Amniotic epithelial cell (primary cell): ENCODE data around the gene CCDC28A.
"Not testable (repeated sequence)": the region's sequence is repeated elsewhere in the genome, so short reads cannot be mapped to it uniquely, and the experiment has no call there.

Experiments used
- DNase-seq: peaks from one replicate; pipeline ENCODE4 v3.0.0-alpha.2; 2010; ENCODE audit warnings: low read depth

Gene CCDC28A

DNA sequence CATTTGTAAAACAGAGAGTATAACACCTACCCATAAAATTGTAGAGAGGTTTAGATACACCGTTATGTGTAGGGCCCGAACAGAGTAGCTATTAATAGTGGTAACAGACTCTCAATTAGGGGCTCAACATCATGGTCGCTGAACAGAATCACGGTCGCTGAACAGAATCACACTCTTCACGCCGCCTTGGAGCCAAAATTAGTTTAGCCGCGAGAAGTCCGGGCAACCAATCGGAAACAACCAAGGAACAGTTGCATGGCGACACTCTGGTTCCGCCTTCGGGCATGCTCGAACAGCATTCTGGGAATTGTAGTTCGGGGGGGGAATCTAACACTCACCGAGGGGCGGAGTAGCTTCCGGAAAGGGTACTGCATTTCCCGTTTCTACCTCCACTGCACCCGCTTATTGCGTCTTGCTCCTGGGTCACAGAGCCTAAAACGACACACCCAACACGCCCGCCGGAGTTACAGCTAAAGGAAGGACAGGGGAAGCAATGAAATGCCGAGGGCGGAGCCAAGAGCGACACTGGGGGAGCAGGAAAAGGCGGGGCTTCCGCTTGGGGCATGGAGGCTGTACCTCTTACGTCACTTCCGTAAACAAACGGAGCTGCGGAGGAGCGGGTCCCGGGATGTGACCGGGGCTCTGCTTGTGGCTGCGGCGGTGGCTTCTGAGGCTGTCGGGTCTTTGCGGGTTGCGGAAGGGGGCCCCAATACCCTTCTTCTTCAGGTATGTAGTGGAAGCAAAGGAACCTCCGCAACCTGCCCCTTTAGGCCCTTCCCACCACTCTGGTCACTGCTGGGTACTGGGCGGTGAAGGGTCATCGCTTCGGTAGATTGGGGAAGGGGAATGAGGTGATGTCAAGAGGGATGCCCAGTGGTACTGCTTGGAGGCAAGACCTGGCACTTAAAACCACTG, at the start of gene CCDC28A:
TSS of gene CCDC28A (plus strand) at position 593 of the 915 bp plus-strand sequence. CDS start 2,352 bp downstream, outside the sequence.
- peak; percentile 91 for DNase-seq

DNA sequence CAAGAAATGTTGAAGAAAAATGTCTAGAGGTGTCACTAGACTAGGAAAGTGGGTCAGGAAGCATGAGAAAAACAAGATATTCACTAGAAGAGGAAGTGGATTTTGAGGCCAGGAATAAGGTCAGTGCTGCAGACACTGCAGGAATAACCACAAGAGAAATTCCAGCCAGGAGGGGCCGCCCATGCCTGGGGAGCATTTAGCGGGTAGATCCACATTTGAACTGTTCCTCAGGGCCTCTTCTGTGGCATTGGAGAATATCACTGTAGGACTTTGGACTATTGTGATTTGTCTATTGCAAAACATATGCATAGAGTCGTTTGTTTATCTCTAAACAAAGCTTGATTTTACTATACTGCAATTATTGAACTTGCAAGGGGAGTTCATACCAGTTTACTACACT, 49.6 kb upstream of the CCDC28A start:
- DNase-seq, result peak; percentile 90

DNA sequence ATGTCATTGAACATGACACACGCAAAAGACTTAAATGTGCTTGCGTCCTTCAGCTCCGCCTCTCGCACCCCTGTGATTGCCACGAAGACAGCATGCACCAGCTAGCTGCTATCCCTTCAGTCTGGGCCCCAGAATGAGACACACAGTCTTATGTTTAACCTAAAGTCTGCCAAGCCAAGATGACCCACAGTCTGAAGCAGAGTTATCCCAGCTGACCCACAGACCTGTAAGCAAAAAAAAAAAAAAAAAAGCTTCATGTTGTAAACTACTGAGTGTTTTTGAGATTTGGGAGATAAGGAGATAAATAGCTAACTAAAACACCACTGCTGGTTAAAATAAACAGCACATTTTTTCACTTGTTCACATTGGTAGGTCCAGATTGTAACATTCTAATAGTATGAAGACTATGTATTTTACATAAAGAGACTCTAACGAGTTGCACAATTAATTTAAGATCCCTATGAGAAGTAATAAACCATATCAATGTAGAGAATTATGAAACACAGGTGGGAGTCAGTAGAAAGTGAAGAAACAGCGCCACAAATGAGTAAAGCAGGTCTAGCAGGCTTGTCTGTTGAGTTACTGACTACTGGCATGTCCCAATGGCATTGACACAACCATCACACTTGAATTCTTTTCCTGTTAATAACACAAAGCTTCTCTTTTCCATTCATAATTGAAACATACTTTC, 47.4 kb upstream of the CCDC28A start:
- peak; percentile 91 for DNase-seq

DNA sequence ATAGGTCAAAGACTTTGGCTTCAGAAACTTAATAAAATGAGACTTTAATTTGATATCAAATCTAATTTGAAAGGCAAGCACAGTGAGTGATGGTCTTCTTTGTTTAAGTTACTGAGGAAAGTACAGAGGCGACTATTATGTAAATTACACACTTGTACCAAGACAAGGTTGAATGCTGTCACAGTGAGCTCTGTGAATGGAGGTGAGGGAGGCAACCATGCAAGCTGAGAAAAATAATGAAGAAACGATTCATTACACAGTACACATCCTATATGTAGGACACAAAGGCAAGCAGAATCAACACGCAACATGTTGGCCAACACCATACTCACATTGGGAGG, 46.8 kb upstream of the CCDC28A start:
- DNase-seq, result no peak

DNA sequence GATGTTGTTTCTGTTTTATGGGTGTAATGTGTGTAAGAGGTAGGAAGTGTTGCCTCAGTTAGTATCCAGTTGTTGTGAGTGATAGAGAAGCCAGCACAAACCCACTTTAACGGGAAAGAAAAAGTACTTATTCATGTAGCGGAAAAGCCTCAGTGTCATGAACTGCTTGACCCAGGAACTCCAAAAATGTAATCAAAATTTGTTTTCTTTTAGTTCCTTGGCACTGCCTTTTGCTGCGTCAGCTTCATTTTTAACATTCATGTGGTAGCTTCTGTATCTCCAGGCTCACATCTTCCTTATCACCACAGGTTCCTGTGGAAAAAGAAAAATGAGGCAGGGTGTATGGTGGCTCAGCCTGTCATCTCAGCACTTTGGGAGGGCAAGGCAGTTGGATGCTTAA, 46.4 kb upstream of the CCDC28A start:
- DNase-seq, result peak; percentile 94

DNA sequence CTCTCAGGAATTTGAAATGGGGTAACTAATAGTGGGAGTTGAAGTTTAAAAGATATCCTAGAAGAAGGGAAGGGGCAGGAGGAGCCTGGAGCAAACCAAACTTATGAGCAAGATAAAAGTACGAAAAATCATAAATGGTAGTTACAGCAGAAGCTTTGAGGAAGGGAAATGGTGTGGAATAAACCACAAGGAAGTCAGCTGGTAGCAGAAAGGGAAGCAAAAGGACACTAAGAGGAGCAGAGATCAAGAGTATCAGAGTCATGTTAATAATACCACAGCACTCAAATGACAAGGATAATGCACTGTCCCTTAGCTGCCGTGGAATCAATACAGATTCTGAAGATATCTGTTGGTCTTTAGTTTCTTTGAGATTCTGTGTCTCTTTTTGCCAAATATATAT, 44.9 kb upstream of the CCDC28A start:
- no peak for DNase-seq

DNA sequence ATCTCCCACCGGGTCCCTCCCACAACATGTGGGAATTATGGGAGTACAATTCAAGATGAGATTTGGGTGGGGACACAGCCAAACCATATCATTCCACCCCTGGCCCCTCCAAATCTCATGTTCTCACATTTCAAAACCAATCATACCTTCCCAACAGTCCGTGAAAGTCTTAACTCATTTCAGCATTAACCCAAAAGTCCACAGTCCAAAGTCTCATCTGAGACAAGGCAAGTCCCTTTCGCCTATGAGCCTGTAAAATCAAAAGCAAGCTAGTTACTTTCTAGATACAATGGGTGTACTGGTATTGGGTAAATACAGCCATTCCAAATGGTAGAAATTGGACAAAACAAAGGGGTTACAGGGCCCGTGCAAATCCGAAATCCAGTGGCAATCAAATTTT, 43.5 kb upstream of the CCDC28A start:
- DNase-seq, result not testable (repeated sequence)

DNA sequence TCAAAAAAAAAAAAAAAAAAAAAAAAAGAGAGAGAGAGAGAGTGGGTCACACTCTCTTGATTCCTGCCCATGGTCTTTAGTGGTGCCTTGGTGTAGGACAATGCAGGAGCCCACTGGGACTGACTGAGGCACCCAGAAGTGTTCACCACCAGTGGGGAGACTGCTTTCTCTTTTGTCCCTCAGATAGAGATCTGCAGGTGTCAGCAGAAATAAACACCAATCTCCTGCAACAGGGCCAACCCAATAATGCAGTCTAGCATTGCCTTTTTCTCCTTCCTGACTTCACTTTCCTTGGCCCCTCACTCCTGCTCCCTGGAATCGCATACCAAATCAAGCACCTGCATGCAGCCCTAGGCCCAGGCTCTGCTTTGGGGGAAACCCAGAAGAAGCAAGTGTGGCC, 39.0 kb upstream of the CCDC28A start:
- DNase-seq, result no peak

DNA sequence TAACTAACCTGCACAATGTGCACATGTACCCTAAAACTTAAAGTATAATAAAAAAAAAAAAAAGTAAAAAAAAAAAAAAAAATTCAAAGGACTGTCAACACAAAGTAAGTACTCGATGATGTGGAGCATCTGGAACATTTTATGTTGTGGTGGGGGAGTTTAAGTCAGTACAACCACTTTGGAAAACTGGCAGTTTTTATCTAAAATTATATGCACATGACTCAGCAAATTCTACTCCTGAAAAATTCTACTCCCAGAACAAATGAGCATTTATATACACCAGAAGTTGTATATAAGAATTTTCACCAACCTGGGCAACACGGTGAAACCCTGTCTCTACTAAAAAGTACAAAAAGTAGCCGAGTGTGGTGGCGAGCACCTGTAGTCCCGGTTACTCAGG, 36.9 kb upstream of the CCDC28A start:
- peak; percentile 52 for DNase-seq

DNA sequence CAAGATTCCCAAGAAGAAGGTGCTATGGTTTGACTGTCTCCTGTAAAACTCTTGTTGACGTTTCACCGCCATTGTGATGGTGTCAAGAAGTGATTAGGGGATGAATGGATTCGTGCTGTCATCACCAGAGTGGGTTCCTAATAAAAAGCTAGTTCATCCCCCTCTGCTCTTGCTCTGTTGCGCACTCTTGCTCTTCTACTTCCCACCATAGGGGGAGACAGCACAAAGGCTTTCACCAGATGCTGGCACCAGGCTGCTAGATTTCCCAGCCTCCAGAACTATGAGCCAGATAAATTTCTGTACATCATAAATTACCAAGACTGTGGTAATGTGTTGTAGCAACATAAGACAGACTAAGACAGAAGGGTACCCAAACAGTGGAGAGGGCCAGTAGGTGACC, 21.6 kb upstream of the CCDC28A start:
- no peak for DNase-seq

DNA sequence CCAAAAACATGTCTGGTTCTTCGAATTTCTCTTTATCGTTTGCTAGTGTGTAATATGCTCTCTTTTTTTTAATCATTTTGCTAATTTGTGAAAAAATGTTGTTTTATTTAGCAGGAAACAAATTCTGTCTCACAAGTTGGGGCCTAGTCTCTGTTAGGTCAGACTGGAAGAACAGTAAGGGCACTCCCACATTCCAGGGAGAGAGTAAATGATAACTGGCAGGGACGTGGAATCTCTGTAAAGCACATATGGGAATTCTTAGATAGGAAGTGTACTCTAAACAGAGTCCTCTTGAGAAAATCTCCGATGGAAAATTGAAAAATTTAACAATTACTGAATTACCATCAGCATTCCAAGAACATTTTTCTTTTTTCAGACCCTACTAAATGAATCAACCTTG, 16.4 kb upstream of the CCDC28A start:
- peak; percentile 84 for DNase-seq

DNA sequence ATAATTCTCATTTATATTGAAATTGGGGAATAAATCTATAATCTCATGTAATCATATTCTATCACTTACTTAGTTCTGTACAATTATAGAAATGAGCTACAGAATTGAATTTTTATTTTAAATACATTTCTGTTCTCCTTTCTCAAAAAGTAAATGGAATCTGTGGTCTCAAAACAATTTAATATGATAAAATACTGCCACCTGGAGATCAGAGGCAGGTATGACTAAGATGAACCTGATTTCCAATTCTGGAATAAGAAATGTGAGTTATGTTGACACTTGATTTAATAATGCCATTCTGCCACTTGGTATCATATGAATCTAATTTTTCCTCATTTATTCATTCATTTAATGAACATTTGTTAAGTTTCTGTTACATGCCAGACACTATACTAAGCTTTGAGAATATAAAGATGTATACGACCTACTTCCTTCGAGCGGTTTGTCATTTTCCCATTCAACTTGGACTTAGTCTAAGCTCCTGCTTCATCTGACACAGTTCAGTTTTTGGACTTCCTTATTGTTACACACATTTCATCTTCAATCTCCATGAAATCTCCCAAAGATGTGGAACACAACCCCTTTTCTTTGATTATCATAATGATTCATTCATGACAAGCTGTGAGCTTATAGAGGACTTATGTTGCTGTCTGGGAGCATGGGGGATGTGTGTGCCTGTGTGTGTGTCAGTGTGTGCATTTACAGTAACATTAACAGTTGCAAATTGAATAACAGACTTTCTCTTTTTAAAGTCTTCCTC, 7.5 kb upstream of the CCDC28A start:
- peak; percentile 45 for DNase-seq

DNA sequence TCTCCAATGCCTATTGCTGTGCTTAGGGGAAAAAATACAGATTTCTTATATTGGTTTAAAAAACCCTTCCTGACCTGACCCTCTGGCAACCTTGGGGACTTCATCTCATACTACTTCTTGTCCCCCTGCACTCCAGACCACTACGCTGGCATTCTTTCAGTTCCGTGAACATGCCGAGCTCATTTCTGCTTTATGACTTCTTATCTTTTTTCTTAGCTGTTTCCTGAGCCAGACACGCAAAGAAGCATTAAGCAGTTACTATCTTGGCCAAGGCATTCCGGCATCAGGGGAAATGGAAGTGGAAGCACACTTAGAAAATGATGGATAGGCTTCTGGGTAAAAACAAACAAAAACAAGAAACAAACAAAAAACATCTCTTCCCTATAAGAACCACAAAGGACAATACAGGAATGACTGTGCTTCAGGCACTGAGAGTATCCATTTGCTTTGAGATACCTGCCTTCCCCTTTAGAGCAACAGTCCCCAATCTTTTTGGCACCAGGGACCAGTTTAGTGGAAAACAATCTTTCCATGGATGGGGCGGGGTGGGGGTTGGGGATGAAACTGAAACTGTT, 4.4 kb upstream of the CCDC28A start:
- peak; percentile 24 for DNase-seq

DNA sequence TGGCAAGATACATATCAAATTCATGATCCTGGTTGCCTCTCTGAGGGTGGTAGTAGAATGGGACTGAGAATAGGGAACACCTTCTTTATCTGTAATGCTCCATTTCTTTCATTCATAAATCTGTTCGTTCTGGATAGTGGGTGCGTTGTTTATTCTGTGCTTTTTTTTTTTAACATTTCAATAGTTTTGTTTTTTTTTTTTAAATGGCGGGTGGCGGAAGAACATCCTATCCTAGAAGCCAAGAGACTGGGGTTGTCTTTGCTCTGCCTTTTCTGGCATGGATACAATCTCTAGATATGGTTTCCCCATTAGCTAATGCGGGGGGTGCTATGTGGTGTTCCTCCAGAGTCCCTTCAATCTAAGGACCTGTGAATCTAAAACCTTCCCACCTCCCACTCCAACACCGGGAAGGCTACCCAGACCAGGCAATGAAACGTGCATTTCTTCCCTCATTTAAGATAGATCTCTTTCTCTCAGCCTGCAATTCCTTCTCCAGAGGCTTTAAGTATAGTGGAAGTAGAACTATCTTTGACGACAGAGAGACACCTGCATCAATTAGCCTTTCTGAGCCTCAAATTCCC, 883 bp upstream of the CCDC28A start:
- DNase-seq, result no peak

DNA sequence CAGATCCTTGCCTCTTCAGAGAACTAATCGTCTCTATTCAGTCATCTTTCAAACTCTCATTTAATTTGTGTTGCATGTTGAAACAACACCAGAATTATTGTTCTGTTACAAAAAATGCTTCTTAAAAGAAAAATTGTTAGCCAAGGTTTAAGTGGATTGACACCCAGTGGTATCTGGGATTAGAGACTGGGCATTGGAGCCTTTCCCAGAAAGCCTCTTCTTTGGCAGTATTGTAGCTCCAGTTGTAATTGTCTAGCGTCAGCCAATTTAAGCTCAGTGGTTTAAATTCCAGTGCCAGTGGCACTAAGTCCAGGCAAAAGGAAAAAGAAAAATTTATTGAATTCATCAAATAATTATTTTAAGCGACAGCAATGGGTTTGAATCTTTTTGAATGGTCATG, 801 bp downstream of the CCDC28A start:
- DNase-seq, result no peak

DNA sequence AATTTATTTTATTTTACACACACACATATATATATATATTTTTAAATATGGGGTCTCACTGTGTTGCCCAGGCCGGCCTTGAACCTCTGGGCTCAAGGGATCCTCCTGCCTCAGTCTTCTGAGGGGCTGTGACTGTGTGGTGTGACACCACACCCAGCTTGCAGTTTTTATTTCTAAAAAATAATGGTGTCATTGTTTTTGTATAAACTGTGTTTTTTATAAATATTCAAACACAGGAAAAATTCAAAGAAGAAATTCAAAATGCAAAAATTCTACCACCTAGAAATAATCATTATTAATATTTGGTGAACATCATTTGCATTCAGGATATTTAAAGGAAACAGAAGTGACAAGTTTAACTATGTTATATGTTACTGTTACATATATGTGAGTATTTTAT, 3.1 kb downstream of the CCDC28A start:
- DNase-seq, result no peak

DNA sequence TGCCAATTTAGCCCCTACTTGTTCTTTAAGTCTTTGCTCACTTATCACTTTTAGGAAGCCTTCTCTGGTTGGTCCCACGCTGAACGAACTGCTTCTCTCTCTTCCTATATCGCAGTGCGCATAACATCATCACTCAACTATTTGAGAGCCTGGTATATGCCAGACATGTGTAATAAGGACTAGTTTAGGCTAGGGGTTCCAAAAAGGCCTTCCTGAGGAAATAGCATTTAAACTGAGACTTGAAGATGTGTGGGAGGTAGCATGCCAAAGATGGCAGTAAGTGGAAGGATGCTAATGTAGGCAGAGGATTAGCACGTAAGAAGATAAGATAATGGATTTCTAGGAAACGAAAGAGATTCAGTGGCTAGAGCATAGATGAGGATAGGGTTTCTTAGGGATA, 4.8 kb downstream of the CCDC28A start:
- DNase-seq, result no peak

DNA sequence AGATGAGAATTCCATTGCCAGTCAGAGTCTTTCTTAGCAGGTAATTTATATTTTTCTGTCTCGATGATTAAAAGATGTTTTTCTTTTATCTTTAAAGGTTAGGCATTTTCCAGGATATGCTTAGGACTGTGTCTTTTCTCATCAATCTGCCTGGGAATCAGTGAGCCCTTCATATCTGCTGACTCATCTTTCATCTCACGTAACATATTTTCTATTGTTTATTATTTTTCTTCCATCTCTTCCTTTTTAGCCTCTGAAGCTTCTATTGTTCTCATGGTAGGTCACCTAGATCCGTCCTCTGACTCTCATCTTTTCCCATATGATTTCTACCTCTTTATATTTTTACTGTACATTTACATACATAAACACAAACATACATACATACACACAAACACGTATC, 8.7 kb downstream of the CCDC28A start:
- no peak for DNase-seq

DNA sequence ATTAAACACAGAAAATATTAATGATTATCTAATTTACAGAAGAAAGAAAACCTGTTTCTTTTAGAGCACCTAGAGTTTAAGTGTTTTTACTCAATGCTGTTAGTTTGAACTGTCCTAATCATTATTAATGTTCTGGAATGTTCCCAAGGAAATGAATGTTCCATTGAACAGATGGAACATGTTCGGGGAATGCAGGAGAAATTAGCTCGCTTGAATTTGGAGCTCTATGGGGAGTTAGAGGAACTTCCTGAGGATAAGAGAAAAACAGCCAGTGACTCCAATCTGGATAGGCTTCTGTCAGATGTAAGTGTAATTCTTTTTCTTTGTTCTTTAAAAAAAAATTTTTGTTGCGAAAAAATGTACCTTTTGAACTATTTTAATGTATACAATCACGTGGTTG, 11.5 kb downstream of the CCDC28A start:
- no peak for DNase-seq

DNA sequence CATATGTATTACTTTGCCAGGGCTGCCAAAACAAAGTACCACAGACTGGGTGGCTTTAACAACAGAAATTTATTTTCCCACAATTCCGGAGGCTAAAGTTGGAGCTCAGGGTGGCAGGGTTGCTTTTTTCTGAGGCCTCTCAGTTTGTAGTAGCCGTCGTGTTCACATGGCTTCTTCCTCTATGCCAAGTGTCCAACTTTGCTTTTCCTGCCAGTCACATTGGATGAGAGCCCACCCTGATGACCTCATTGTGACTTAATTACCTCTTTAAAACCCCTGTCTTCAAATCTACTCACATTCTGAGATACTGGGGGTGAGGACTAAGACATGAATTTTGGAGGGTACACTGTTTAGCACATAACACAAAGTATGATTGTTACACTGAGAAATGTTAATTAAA, 12.4 kb downstream of the CCDC28A start:
- DNase-seq, result no peak

DNA sequence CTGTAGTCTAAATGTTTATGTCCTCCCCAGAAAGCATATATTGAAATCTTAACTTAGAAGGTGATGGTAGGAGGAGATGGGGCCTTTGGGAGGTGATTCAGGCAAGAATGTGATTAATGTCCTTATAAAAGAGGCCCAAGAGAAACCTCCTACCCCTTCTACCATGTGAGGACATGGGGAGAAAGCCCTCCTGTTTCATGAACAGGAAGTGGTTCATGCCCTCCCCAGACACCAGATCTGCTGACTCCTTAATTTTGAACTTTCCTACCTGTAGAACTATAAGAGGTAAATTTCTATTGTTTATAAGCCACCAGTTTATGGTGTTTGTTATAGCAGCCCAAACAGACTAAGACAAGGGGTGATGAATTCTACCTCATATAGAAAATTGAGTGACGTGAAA, 13.6 kb downstream of the CCDC28A start:
- no peak for DNase-seq
